ENCODE measurements around the gene SYCE1L.
"Not testable (repeated sequence)": the region's sequence is repeated elsewhere in the genome, so short reads cannot be mapped to it uniquely, and the experiment has no call there.

Gene SYCE1L

DNA sequence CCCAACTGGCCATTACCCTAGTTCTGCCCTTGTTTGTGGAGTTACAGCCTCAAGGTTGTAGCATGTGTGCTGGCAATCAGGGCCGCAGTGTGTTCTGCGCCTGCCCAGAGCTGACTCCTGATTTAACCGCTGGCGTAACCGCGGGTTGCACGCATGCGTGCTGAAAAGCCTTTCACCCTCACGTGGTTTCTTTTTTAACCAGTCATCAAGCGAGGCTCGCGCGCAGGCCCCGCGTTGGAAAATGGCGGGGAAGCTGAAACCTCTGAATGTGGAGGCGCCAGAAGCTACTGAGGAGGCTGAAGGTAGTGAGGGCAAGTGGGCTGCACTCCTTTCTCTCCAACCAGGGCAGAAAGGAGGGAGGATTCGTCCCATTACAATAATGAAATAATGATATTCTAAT, at the start of gene SYCE1L:
Gene SYCE1L (plus strand): TSS at position 198 of the 400 bp plus-strand sequence. CDS start 44 bp downstream, at position 242.
- TF ChIP-seq, protein P1, sequence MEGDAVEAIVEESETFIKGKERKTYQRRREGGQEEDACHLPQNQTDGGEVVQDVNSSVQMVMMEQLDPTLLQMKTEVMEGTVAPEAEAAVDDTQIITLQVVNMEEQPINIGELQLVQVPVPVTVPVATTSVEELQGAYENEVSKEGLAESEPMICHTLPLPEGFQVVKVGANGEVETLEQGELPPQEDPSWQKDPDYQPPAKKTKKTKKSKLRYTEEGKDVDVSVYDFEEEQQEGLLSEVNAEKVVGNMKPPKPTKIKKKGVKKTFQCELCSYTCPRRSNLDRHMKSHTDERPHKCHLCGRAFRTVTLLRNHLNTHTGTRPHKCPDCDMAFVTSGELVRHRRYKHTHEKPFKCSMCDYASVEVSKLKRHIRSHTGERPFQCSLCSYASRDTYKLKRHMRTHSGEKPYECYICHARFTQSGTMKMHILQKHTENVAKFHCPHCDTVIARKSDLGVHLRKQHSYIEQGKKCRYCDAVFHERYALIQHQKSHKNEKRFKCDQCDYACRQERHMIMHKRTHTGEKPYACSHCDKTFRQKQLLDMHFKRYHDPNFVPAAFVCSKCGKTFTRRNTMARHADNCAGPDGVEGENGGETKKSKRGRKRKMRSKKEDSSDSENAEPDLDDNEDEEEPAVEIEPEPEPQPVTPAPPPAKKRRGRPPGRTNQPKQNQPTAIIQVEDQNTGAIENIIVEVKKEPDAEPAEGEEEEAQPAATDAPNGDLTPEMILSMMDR (IDR thresholded peaks at IDR 0.05; ENCODE audit: insufficient read depth, low read depth, low read length, missing control alignments): no peak
- H3K4me3 ChIP-seq (ENCODE audit: low read depth, low read length): no peak within 1 kb of the TSS
- no peak for DNase-seq (ENCODE audit: low read depth)

DNA sequence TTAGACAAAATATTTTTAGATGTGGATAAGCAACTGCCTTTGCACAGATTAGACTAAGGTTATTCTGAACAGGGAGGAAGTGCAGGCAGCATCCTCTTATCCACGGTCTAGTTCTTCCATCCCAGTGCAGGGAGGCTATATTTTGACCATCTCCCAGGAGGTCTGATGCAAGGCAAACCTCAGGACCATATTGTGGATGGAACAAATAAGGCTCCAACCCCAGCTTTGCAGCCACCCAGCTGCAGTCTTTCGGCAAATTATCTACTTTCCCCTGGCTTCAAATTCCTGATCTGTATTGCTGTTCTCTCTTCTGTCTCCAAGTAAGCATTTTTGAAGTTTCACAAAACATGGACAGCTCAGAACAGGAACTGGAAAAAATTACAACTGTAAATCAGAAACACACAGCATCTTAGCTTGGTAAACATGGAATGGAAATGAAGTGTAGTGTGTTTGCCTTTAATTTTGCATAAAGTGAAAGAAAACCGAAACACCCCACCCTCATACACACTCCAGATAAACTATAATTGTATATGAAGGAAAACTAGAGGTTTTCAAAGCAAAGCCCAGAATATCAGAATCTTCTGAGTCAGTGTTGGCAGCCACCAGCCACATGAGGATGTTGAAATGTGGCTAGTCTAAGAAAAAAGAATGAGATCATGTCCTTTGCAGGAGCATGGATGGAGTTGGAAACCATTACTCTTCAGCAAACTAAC, 41.7 kb upstream of the SYCE1L start:
- TF ChIP-seq, protein P1 (IDR thresholded peaks at IDR 0.05; ENCODE audit: insufficient read depth, low read depth, low read length, missing control alignments): no peak
- H3K4me3 ChIP-seq (ENCODE audit: low read depth, low read length): no peak overlapping the region
- DNase-seq (ENCODE audit: low read depth): no peak

GRCh38 chr16:77158293-77158692, 40.9 kb upstream of the SYCE1L start:
- no peak for DNase-seq (ENCODE audit: low read depth)
- TF ChIP-seq, protein P1 (IDR thresholded peaks at IDR 0.05; ENCODE audit: insufficient read depth, low read depth, low read length, missing control alignments): no peak
- H3K4me3 ChIP-seq (ENCODE audit: low read depth, low read length): no peak overlapping the region

DNA sequence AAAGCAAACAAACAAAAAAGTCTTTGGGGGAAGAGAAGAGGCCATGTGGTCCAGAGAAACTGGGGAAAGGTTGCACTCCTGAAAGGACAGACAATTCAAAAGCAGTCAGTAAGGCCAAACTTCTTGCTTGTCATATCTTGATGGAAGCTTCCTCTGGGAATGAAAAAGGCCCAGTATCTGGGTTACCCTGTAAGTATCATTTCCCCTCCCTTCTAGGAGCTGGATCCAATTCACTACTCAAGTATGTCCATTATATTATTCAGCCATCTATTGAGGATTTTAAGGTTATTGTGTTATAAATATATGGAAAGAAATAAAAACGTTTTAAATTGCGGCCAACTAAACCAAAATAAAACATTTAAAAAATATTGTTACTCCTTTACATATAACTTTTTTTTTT, 34.2 kb upstream of the SYCE1L start:
- no peak overlapping the region for H3K4me3 ChIP-seq (ENCODE audit: low read depth, low read length)
- TF ChIP-seq, protein P1 (IDR thresholded peaks at IDR 0.05; ENCODE audit: insufficient read depth, low read depth, low read length, missing control alignments): no peak
- DNase-seq (ENCODE audit: low read depth): no peak

- H3K4me3 ChIP-seq (ENCODE audit: low read depth, low read length); DNase-seq (ENCODE audit: low read depth): not testable (repeated sequence)
Observed at GRCh38 chr16:77165536-77166236, 33.5 kb upstream of the SYCE1L start.

DNA sequence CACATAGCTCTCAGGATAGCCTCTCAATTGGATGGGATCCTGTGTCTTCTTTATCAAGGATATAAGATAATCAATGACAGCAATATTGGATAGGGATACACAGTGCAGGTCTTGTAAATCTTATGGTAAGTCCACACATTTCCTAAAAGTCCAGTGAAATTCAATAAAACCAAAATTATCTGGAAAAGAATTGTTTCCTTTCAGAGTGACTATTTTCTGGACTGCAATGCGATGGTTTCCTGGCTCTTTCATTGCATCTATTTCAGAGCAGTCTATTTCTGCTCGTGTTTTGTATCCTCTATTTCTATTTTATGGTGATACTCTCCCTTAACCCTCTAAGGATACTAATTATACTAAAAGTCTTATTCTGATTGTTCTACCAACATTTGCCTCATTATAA, 32.5 kb upstream of the SYCE1L start:
- no peak overlapping the region for H3K4me3 ChIP-seq (ENCODE audit: low read depth, low read length)
- TF ChIP-seq, protein P1 (IDR thresholded peaks at IDR 0.05; ENCODE audit: insufficient read depth, low read depth, low read length, missing control alignments): no peak
- no peak for DNase-seq (ENCODE audit: low read depth)

DNA sequence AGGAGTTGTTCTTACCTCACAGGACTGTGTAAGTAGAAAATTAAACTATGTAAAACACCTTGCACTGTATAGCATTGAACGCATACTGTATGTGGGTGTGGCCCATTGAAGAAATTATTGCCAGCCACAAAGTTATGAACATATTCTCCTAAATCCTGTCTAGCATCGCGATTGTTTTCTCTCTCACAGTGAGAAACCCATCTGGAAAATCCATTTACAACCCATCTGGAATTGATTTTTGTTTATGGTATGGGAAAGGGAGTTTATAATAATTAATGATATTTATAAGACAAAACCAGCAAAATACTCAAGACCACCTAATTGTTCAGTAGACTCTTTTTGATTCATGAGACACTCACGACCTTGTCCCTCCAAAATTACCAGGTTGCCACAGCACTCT, 30.3 kb upstream of the SYCE1L start:
- DNase-seq (ENCODE audit: low read depth): no peak
- no peak overlapping the region for H3K4me3 ChIP-seq (ENCODE audit: low read depth, low read length)
- TF ChIP-seq, protein P1 (IDR thresholded peaks at IDR 0.05; ENCODE audit: insufficient read depth, low read depth, low read length, missing control alignments): no peak

Data from GM12865 (cell line).